PC-9 (cell line): ENCODE results near the gene PHACTR1.

Source experiments
- CTCF ChIP-seq: fragments of 200-600 bp; sonication (generic); conservative IDR thresholded peaks from 2 replicates; pipeline ENCODE4 v1.6.1; 2017; ENCODE audit warnings: mixed run types, antibody characterized with exemption, mild to moderate bottlenecking, moderate library complexity
- EZH2 ChIP-seq: fragments of 200-600 bp; sonication (generic); IDR thresholded peaks from 2 replicates; pipeline ENCODE4 v1.8.0; 2017; ENCODE audit warnings: antibody characterized with exemption, low read depth

DNA sequence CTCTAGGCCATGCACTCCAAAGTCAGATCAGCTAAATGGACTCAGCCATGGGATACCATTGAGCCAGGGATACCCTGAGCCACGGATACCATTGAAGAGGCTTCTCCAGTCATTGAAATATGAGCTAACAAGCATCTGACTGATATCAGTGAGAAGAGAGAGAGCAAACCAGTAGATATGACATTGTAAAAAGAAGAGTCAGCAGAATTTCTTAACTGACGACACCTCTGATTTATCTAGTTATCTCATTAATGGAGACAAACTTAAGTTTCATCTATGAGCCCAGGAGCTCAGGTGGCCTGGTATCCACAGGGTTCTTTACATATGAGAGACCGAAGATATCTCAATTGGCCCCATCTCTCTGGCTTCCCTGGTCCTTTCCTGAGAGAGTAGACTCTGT is 471.1 kb downstream of the PHACTR1 start:
- TF ChIP-seq CTCF = no peak
- TF ChIP-seq EZH2 = no peak
